CD4-positive, alpha-beta T cell treated with Interleukin-15 for 1 hour (primary cell): ENCODE results near the gene KRT38.
"Not testable (repeated sequence)": the region's sequence is repeated elsewhere in the genome, so short reads cannot be mapped to it uniquely, and the experiment has no call there.

Source experiments
- DNase-seq: peaks from one replicate; pipeline ENCODE4 v3.0.0-alpha.2; 2020

The KRT38 gene

GRCh38 chr17:41420134-41420533, 20.6 kb downstream of the KRT38 start:
- DNase-seq, result no peak

GRCh38 chr17:41419716-41420115, 21.1 kb downstream of the KRT38 start:
- no peak for DNase-seq

- no peak for DNase-seq
These were observed 22.5 kb downstream of the KRT38 start for GRCh38 chr17:41418116-41418860.

GRCh38 chr17:41417576-41418015, 23.2 kb downstream of the KRT38 start:
- no peak for DNase-seq

GRCh38 chr17:41417127-41417526, 23.7 kb downstream of the KRT38 start:
- DNase-seq, result no peak

- no peak for DNase-seq
These were observed 24.3 kb downstream of the KRT38 start for GRCh38 chr17:41416479-41416878.

GRCh38 chr17:41415833-41416335, 24.9 kb downstream of the KRT38 start:
- DNase-seq, result no peak

- no peak for DNase-seq
These were observed 25.4 kb downstream of the KRT38 start for GRCh38 chr17:41415411-41415810.

GRCh38 chr17:41413982-41414381, 26.8 kb downstream of the KRT38 start:
- no peak for DNase-seq

GRCh38 chr17:41413353-41413957, 27.3 kb downstream of the KRT38 start:
- no peak for DNase-seq

- DNase-seq, result no peak
These were observed 29.5 kb downstream of the KRT38 start for GRCh38 chr17:41411072-41411840.

- no peak for DNase-seq
These were observed 33.6 kb downstream of the KRT38 start for GRCh38 chr17:41407226-41407625.

GRCh38 chr17:41406205-41406604, 34.6 kb downstream of the KRT38 start:
- DNase-seq, result no peak

- no peak for DNase-seq
These were observed 36.6 kb downstream of the KRT38 start for GRCh38 chr17:41404024-41404671.

- no peak for DNase-seq
These were observed 37.3 kb downstream of the KRT38 start for GRCh38 chr17:41403404-41404023.

- no peak for DNase-seq
These were observed 38.6 kb downstream of the KRT38 start for GRCh38 chr17:41402161-41402560.

- no peak for DNase-seq
These were observed 43.7 kb downstream of the KRT38 start, which contains the start of gene KRT31 for GRCh38 chr17:41396996-41397660. TSS of gene KRT31 (minus strand) at chr17:41397608. CDS start at chr17:41397539, 69 bp downstream.

GRCh38 chr17:41396340-41396739, 44.4 kb downstream of the KRT38 start:
- DNase-seq, result no peak

- DNase-seq, result no peak
These were observed 45.2 kb downstream of the KRT38 start for GRCh38 chr17:41395611-41396010.

- DNase-seq, result not testable (repeated sequence)
These were observed 45.7 kb downstream of the KRT38 start for GRCh38 chr17:41395044-41395443.

- DNase-seq, result no peak
These were observed 46.4 kb downstream of the KRT38 start for GRCh38 chr17:41394254-41394996.
